GM18907 (cell line): ENCODE measurements around the gene NAGS.
"Not testable (repeated sequence)": the region's sequence is repeated elsewhere in the genome, so short reads cannot be mapped to it uniquely, and the experiment has no call there.

Experiments used
- ATAC-seq: cut with Tn5 transposase; IDR thresholded peaks from one replicate; pipeline ENCODE4 v1.9.1; 2021; ENCODE audit warnings: mild to moderate bottlenecking, moderate library complexity; ENCODE audit not compliant: unreplicated experiment

Gene NAGS, protein sequence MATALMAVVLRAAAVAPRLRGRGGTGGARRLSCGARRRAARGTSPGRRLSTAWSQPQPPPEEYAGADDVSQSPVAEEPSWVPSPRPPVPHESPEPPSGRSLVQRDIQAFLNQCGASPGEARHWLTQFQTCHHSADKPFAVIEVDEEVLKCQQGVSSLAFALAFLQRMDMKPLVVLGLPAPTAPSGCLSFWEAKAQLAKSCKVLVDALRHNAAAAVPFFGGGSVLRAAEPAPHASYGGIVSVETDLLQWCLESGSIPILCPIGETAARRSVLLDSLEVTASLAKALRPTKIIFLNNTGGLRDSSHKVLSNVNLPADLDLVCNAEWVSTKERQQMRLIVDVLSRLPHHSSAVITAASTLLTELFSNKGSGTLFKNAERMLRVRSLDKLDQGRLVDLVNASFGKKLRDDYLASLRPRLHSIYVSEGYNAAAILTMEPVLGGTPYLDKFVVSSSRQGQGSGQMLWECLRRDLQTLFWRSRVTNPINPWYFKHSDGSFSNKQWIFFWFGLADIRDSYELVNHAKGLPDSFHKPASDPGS

DNA sequence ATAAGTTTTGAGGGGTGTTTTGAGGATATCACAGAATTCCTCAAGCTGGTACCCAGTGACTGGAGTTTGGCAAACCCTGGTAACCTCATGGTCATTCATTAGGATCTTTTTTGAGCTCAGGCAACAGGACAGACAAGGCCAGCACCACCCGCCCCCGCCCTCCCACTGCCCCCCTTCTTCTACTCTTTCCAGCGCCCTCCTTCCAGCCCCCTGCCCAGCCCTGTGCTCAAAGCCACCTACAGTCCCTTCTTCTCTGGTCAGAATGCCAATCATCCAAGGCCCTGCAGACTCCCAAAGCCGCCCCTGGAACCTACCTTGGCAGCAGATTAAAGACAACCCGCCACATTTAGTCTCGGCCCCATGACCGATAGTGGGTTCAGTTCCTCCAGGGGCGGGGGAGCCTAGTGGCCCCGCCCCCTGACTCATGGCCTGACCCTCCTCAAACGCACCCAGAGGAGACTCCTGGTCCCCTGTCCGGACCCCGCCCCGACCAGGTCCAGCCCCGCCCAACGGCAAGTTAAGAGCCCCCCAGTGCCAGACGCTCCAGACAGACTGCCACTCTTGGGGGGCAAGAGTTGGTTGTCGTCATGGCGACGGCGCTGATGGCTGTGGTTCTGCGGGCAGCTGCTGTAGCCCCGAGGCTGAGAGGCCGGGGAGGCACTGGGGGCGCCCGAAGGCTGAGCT lies at the start of gene NAGS:
NAGS (plus strand) TSS at position 546 of the 684 bp plus-strand sequence; CDS start at position 588, 42 bp downstream.
- no peak for ATAC-seq

DNA sequence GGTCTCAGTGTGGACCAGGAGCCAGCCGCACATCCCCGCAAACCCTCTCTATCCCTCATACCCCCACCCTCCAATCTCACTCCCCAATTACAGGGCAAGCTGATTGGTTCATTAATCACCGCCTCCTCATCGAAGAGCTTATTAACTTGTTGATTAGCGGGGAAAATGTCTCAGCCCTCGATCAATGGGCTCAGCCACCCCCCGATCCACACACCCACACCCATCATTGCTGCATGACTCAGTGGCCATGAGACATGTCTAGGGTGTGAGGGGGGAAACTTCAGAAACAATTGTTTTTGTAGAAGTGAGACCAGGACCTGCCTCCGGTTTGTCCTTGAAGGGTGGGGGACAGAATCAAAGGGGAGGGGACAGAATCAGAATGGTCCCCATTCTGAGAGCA lies 48.2 kb upstream of the NAGS start:
- no peak for ATAC-seq

DNA sequence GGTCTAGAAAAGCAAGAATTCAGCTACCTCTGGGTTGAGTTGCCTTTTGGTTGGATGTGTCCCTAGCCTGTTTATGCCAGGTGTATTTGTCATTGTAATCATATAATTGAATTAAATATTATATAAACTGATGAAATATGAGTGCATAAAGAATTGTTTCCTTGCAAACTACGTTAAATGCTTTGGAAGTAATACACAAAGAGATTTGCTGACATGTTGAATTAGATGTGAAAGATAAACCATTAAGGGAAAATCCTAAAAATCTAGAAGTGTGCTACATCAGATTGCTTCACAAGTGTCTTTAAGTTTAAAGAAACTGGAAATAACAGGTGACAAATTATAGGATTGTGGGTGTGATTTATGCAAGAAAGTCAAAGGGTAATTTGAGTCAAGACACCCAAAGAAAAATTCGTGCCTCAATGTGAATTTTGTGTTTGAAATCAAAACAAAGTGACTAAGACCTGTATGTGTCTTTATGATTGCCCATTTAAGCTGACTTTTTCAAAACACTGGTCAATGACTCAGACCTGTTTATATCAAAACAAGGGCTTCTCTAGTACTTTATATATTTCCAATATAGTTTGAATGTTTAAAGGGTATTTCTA lies 45.6 kb upstream of the NAGS start:
- ATAC-seq = no peak

DNA sequence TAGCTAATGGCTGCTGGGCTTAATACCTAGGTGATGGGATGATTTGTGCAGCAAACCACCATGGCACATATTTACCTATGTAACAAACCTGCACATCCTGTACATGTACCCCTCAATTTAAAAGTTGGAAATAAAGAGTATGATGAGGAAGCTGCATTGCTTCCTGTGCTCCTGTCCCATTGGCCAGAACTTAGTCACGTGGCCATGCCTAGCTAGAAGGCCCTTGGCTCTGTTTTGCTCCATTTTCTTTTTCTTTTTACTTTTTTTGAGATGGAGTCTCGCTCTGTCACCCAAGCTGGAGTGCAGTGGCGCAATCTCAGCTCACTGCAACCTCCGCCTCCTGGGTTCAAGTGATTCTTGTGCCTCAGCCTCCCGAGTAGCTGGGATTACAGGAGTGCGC lies 43.1 kb upstream of the NAGS start:
- not testable (repeated sequence) for ATAC-seq

DNA sequence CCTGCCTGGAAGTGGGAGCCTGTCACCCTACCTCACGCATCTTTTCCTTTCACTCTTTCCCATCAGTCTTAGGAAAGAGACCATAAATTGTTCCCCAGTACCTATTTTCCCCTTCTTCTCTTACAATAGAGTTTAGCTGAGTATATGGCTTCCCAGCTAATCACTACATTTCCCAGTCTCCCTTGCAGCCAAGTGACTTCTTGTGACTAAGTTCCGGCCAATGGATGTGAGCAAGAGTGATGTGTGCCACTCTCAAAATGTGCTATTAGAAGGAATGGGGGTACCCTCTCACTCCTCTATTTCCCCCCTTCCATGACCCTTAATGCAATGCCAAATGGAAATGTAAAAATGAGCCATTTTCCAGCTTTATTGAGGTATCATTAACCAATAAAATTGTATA lies 42.5 kb upstream of the NAGS start:
- no peak for ATAC-seq

DNA sequence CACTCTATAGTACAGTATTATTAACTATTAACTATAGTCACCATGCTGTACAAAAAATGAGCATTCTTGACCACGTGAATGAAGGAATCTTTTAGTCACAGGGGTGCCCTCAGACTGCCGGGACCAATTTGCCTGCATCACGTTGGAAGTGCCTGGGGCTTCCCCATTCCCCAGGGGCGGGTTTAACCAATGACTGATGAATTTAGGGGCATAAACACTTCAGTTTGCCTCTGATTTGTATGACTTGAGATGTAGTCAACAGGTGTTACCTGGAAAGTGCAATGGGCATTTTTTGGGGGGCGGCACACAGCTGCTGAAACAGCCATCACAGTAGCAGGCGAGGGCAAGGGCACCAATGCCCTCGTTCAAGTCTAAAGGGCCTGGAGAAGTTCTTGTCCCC lies 41.9 kb upstream of the NAGS start:
- ATAC-seq = no peak

DNA sequence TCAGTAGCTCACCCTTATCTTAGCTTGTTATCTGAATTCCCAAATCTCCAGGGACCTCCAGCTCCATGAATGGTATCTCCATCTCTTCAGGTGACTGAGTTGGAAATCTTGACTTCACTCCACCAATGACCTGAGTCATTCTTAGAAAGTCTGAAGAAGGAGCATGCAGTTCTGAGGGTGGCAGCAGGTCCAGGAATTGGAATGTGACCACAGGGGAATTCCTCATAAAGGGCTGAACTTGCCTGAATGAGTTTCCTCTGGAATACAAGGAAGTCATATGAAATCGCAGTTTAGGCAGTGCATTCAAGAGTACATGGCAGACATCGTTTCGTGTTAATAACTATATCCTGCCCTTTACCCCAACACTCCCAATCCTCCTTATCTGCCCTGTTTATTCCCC lies 38.1 kb upstream of the NAGS start:
- ATAC-seq = no peak

DNA sequence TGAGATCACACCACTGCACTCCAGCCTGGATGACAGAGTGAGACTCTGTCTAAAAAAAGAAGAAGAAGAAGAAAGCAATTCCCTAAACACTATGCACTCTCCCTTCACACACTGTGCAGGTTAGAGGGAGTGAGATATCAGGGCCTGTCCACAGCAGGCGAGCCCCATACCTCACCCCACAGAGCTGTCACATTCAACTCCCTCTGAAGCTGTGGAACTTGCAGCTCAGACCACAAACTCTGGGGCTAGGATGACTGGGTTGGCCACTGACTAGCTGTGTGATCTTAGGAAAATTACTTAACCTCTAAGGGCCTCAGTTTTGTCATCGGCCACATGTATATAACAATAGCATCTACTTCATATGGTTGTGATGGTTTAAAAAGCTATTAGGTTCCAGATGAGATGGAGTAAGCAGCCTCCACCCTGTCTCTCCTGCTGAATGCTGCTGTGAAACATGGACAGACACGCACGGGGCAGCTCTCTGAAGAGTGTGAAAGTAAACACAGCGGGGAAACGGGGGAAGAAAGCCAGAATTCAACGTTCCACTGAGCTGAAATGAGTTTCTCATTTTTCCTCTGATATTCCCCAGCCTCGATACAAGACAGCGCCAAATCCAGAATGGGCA lies 37.1 kb upstream of the NAGS start:
- no peak for ATAC-seq

DNA sequence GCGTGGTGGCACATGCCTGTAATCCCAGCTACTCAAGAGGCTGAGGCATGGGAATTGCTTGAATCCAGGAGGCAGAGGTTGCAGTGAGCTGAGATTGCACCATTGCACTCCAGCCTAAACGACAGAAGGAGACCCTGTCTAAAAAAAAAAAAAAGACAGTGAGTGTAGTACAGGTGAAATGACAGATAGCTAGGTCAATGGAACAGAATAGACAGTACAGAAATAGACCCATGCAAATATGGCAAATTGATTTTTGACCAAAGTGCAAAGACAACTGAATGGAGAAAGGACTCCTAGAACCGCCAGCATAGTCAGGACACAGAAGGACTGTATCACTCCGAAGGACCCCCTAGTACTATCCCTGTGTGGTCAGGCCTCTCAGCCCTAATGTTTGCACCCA lies 34.1 kb upstream of the NAGS start:
- ATAC-seq = no peak

DNA sequence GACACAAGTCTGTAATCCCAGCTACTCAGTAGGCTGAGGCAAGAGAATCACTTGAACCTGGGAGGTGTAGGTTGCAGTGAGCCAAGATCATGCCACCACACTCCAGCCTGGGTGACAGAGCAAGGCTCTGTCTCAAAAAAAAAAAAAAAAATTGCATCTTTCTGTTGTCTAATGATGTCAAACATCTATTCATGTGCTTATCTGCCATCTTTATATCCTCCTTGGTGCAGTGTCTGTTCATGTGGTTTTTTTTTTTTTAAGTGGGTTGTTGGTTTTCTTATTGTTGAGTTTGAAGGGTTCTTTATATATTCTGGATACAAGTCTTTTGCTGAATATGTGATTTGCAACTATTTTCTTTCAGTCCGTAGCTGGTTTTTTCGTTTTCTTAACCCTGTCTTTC lies 33.0 kb upstream of the NAGS start:
- ATAC-seq = not testable (repeated sequence)

DNA sequence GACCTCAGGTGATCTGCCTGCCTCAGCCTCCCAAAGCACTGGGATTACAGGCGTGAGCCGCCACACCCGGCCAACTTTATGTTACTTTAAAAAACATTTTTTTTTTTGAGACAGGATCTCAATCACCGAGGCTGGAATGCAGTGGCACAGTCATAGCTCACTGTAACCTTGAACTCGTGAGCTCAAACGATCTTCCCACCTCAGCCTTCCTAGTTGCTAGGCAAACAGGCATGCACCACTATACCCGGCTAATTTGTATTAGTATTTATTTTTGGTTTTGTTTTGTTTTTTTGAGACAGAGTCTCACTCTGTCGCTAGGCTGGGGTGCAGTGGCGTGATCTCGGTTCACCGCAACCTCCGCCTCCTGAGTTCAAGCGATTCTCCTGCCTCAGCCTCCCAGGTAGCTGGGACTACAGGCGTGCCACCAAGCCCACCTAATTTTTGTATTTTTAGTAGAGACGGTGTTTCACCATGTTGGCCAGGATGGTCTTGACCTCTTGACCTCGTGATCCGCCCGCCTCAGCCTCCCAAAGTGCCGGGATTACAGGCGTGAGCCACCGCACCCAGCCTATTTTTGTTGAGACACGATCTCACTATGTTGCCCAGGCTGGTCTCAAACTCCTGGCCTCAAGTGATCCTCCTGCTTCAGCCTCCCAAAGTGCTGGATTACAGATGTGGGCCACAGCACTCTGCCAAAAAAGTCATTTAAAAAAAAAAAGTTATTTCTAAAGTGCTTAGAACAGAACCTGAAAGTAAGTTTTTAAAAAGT lies 31.8 kb upstream of the NAGS start:
- ATAC-seq = not testable (repeated sequence)

DNA sequence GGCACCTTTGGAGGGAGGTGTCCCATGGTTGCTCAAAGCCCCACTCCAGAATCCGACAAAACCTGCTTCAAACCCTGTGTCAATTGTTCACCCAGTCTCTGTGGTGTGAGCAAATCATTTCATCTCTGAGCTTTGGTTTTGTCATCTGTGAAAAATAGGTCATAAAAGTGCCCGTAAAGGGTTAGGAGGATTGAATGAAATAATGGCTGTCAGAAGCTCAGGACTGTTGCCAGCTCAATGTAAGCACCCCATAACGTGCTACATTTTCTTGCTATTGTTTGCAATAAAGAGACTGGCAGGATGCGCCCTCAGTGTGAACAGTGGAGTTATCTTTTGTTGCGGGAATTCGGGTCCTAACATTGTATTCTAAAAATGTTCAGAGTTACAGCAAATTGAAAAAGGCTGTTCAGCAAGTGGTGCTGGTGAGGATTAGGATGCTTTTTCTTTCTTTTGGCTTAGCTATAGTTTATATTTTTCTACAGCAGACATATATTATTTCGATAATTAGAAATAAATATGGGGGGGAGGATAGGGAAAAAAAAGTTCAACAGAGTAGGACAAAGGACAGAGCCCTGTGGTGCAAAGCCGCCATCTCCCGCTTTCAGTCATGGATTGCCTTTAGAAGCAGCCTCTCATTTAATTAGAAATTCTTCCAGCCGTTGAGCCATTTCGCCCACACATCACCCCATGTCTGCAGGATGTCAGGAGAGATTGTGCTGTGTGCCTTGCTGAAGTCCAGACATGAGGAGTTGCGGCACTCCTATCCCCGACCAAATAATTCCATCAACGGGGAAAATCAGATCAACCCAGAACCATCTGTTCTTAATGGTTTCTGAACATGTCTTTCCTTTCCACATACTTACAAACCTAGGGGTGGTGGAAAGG lies 29.8 kb upstream of the NAGS start:
- no peak for ATAC-seq

DNA sequence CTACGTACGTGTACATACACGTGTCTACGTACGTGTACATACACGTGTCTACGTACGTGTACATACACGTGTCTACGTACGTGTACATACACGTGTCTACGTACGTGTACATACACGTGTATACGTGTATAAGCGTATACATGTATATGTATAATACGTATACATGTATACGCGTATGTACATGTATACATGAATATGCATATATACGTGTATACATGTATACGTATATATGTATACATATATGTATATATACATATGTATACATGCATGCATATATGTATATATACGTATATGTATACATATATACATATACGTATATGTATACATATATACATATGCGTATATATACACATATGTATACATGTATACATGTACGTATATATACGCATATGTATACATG lies 28.5 kb upstream of the NAGS start:
- no peak for ATAC-seq

DNA sequence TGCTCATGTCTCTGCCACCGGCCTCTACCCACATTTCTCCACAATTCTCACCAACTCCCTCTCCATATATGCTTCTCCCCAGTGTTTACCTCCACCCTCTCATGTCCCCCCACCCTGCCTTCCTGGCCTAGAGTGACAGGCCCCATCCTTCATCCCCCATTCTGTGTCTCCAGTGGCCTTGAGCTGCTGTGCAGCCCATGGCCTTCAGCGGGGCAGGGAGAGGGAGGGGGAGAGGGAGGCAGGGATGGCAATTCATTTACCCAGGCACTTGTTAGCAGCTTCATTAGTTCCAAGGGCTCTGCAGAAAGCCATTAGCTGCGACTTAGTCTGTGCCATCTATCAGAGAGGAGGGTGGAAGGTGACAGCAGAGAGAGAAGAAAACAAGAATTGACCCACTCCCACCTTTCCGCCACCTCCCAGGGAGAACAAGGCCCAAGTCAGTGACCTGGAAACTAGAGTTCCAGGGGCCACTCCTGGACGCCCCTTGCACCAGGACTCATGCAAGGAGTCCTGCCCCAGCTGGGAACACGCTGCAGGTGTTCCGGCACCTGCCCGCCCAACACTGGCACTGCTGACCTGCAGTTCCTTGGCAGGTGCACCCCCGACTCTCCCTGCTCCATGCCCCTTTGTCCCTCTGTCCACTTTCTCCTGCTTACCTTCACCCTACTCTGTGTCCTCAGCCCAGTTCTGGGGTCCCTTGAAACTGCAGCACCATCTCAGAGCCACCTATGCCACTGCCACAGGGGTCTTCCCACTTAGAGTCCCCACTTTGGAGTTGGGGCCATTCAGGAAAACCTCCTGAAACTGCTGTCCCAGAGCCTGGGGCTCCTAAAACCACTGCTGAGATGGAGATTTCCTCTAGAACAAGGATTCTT lies 27.2 kb upstream of the NAGS start:
- ATAC-seq = no peak

DNA sequence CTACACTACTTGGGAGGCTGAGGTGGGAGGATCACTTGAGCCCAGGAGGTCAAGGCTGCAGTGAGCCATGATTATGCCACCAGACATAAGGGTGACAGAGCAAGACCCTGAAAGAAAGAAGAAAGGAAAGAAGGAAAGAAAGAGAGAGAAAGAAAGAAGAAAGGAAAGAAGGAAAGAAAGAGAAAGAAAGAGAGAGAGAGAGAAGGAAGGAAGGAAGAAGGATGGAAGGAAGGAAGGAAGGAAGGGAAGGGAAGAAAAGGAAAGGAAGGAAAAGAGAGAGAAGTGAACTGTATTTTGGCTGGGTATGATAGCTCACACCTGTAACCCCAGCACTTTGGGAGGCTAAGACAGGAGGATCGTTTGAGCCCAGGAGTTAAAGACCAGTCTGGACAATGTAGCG lies 26.3 kb upstream of the NAGS start:
- no peak for ATAC-seq

DNA sequence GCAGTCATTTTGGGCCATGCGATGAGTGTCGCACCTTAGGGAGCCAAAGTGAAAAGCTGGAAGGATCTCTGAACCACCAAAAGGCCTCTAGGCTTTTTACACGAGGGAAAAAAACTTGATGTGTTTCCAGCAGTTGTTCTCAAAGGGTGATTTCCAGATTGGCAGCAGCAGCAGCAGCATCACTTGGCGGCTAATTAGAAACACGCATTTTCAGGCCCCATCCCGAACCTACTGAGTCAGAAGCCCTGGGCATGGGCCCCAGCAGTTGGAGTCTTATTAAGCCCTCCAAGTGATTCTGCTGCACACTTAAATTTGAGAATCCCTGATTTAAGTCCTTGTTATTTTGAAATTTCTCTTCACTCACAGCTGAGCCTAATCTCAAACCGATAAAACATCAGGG lies 25.4 kb upstream of the NAGS start:
- ATAC-seq = no peak

DNA sequence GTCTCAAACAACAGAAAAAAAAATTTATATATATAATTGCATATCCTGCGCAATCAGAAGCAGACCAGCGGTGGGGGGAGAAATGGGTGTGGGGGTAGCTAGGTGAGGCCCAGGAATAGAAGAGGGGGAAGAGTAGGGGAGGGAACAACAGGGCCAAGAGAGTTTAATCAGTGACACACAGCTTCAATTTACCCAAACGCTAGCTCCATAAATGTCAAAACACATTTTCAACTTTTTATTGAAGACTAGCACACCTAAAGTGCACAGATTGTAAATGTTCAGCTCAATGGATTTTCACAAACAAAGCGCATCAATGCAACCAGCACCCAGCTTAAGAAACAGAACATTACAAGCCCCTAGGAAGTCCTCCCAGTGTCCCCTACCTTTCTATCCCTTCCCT lies 24.8 kb upstream of the NAGS start:
- ATAC-seq = no peak

DNA sequence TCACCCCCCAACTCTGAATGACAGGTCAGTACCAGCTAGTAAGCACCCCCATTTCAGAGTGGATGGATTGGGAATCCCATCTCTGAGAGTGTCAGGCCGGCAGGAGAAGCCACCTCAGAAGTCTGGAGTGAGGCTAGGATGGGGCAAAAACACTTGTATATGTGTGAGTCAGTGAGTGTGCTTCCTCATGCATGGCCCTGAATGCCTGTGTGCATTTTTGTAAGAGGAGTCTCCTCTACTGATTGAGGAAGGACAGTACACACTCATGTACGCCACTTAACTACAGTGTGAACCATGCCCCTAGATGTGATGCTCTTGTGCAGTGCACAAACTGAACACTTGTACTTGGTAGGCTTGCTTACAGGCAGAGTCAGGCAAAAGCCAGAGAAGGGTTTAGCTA lies 22.3 kb upstream of the NAGS start:
- no peak for ATAC-seq

DNA sequence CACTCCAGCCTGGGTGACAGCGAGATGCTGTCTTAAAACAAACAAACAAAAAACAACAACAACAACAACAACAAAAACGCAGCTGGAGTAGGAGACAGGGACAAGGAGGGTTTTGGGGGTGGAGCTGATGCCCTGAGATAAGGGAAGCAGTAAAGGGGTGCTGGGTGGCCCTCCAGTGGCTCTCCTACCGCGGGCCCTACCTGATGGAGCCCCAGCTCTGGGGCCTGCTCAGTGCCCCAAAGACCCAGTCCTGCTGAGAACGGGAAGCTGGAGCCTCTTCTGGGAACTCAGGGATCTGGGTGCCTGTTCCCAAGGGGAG lies 21.3 kb upstream of the NAGS start:
- ATAC-seq = no peak
